SKM-1 treated with dmso at 0.1 percent for 144 hours (cell line): ENCODE data around the gene SYCP2L.
"Not testable (repeated sequence)": the region's sequence is repeated elsewhere in the genome, so short reads cannot be mapped to it uniquely, and the experiment has no call there.

Experiments
- DNase-seq: peaks from one replicate; lab custom pipeline; 2025; ENCODE audit not compliant: unreplicated experiment; lab: John Stamatoyannopoulos, UW

SYCP2L gene

GRCh38 chr6:10886691-10887502 lies at the start of gene SYCP2L:
Gene SYCP2L, plus strand, starts transcription at chr6:10887052. Its CDS starts 75 bp downstream, at chr6:10887127.
- DNase-seq: peak; percentile 82

DNA sequence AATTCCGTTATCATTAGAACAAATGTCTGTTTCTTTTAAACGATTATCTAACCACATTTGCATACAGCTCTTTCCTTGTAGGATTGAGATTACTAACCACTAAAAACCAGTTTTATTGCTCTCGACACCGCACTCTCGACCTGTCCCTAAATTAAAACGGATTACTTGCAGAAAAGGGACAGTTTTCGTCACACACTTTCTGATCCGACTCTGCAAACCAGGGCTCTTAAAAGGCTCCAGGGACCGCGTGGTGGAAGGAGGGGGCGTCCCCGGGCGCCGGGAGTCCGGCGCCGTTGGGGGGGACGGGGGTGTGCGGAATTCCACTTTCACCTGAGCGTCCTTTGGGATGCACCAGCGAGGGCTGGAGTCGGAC lies 49.2 kb upstream of the SYCP2L start:
- DNase-seq: no peak

DNA sequence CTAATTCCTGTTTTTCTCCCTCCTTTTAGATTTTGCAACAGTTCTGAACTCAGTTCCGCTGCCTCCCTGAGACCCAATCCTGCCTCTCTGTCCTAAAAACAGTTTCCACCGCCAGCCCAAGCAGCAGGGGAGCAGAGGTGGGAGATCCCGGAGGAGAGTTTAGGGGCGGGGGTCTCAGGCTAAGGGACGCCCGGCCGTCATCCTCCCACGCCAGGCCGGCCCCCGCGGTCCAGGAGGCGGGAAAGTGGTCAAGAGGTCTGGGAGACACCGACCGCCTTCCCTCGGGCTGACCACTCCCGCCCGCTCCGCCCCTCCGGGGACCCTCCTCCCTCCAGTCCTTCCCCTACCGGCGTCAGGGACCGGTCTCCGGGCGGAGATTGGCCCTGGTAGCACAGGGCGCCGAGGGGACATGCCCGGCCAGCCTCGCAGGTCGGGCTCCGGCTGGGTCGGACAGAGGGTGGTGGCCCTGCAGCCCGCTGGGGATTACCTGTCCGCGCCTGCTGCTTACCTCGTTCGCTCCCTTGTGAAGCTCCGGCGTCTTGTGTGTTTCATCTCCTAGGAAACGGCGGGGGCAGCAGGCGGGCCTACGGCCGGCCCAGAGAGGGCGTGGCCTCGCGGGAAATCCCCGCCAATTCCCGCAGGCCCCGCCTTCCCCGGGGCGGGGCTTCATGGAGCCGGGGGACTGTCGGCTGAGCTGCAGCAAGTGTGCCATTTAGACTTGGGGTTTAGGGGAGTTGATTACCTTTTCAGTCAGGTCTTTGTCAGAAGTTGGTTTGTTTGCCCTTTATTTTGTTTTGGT lies 48.7 kb upstream of the SYCP2L start, which contains the start of gene MAK:
TSS of gene MAK (minus strand) at position 545 of the 799 bp plus-strand sequence. CDS start 7,891 bp downstream, outside the sequence.
- peak; percentile 81 for DNase-seq

GRCh38 chr6:10838794-10839333 lies 48.0 kb upstream of the SYCP2L start:
- peak; percentile 61 for DNase-seq

- DNase-seq: no peak
Measured at GRCh38 chr6:10843554-10843953, 43.3 kb upstream of the SYCP2L start.

DNA sequence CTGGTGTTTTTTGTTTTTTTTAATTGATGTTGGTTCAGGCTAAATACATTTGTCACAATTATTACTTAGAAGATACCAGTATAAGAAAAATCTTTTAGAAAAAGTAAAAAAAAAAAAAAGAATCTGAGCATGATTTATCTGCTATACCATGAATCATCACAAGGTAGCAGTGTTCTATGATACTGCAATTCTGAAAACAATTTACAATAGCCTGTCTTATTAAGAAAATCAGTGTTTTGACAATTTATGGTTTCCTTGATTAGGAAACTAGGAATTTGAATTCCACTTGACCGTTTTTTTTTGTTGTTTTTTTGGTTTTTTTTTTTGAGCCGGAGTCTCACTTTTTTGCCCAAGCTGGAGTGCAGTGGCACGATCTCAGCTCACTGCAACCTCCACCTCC lies 39.2 kb upstream of the SYCP2L start:
- peak; percentile 31 for DNase-seq

DNA sequence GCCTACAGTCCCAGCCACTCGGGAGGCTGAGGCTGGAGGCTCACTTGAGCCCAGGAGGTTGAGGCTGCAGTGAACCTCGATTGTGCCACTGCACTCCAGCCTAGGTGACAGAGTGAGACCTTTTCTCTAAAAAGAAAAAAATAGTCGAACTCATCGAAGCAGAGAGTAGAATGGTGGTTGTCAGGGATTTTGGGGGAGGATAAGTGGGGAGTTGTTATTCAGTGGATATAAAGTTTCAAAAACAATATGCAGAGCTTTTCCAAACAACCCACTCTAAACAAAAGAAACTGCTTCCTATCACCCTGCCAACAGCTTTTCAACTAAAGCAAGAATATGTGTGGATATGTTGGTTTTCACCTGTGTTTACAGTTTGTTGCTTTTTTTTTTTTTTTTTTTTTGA lies 37.0 kb upstream of the SYCP2L start:
- DNase-seq: no peak

DNA sequence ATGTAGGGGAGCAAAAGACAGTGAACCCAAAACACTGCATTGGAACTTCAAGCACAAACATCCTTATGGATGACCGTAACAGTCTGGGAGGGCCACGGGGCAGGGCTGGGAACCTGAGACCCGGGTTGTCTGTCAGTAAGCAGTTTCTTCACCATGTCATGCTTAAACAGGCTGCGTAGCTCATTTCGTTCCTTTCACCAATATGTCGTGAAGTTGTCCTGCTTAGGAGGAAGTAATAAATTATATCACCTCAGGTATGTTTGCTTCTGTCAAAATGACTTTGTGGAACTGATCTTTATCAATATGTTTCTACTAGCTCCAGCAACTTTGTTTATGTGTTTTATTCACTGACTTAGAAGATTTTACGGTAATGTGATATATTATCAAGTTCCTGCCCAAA lies 36.1 kb upstream of the SYCP2L start:
- DNase-seq: no peak

GRCh38 chr6:10852361-10852960 lies 34.4 kb upstream of the SYCP2L start:
- no peak for DNase-seq

GRCh38 chr6:10853849-10854300 lies 33.0 kb upstream of the SYCP2L start:
- peak; percentile 15 for DNase-seq

DNA sequence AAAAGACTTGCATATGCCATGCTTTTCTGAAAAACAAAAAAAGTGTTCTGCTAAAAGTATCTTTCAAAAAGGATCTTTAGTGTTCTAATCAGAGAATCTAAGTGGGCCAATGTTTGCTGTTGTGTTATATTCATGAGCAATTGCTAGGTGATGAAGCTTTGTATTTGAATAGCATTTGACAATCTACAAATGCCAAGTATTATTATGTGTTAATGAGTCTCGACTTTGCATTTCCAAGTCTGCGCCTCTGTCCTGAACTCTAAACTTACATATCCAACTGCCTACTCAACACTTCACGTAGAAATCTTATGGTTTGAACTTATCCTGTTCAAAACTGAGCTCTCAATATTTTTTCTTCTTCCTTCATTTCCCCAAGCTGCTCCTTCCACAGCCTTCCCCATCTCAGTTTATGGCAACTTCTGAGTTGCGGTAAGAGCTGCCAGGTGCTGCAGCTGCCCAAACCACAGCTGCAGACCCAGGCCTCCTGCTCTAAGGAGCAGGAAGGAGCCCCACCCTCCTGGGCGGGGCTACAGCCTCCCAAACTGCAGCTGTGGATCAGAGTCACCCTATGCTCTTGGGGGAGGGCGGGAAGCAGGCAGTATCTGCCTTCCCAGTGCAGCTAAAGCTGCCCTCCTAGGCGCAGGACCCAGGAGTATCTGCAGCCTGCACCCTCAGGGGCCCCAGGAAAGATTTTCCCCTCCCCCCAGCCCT lies 31.8 kb upstream of the SYCP2L start:
- DNase-seq: no peak

GRCh38 chr6:10857259-10857658 lies 29.6 kb upstream of the SYCP2L start:
- DNase-seq: no peak

DNA sequence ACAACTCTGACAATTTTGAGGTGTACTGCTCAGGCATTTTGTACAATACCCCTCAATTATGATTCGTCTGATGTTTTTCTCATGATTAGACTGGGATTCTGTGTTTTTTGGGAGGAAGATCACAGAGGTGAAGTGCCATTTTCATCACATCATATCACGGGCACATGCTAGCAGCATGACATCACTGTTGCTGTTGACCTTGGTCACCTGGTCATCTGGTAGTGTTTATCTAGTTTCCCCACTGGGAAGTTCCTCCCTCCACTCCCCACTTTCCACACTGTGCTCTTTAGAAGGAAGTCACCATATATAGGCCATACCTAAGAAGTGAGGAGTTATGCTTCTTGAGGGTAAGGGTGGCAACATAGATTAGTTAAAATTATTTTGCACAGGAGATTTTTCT lies 25.8 kb upstream of the SYCP2L start:
- DNase-seq: no peak

DNA sequence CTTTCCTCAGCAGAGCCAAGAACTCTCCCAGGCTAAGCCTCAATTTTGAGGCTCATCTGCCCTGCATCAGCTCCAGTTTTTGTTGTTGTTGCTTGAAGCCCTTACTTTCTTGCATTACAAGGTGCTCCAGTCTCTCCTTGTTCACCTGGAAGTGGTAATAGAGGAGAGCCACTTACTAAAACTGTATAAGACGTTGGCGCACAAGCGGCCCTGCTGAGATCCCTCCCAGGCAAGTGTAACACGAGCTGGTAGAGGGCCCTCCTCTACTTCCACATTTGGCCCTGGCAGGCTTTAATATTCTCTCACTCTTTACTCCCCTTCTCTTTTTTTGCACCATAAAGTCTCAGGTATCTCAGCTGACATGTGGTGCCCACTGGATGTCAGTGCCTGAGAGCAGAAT lies 24.5 kb upstream of the SYCP2L start:
- no peak for DNase-seq

DNA sequence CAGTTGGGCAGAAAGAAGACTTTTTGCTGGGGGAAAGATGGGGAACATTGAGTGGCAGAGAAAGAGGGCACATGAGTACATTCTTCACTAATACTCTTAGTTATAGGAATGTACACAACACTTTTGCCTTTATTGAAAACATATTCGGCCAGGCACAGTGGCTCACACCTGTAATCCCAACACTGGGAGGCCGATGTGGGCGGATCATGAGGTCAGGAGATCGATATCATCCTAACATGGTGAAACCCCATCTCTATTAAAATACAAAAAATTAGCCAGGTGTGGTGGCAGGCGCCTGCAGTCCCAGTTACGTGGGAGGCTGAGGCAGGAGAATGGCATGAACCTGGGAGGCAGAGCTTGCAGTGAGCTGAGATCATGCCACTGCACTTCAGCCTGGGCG lies 23.8 kb upstream of the SYCP2L start:
- DNase-seq: not testable (repeated sequence)

- DNase-seq: not testable (repeated sequence)
Measured at GRCh38 chr6:10866709-10867108, 20.1 kb upstream of the SYCP2L start.

DNA sequence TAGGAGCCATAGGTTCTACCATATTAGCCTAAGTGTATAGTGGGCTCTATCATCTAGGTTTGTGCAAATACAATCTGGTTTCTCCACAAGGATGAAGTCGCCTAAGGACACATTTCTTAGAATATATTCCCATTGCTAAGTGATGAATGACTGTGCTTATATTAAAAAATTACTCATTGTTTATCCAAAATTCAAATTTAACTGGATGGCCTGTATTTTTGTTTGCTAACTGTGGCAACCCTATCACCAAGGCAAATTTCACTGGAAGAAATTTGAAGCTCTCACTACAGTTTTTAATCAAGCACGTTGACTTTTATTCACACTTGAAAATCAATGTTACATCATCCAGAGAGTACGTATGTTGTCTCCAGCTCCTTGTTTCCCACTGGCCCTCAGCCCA lies 18.9 kb upstream of the SYCP2L start:
- no peak for DNase-seq

DNA sequence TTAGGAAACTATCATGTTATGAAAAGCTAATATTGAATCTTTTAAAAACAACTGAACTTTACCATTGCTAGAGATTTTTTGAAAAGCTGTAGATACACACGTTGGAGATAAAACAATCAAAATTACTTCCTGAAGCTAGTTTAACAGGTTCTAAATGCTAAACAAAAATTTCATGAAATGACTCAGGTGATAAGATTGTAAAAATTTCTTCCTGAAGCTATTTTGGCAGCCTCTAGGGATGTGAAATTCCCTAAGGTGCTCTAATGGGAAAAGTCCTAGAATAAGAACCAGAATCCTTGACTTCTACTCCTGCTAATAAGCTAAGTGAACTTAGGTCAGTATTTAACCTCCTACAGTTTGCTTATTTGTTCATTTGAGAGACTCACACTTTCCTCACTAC lies 13.5 kb upstream of the SYCP2L start:
- no peak for DNase-seq

GRCh38 chr6:10874207-10874606 lies 12.6 kb upstream of the SYCP2L start:
- DNase-seq: no peak

- DNase-seq: no peak
Measured at GRCh38 chr6:10875026-10875425, 11.8 kb upstream of the SYCP2L start.

- DNase-seq: no peak
Measured at GRCh38 chr6:10877012-10877411, 9.8 kb upstream of the SYCP2L start.
